H1 (cell line): Measurements from ENCODE around the gene MYL2.

Experiments
- MAFK ChIP-seq: IDR thresholded peaks from 2 replicates; pipeline ENCODE4 v1.6.1; 2012; ENCODE audit warnings: low read depth, mild to moderate bottlenecking, improper control_type of control experiment, low read length
- ZNF274 ChIP-seq: IDR thresholded peaks from 2 replicates; pipeline ENCODE4 v1.7.0; 2012; ENCODE audit warnings: low read length, borderline replicate concordance; ENCODE audit errors: extremely low read depth

DNA sequence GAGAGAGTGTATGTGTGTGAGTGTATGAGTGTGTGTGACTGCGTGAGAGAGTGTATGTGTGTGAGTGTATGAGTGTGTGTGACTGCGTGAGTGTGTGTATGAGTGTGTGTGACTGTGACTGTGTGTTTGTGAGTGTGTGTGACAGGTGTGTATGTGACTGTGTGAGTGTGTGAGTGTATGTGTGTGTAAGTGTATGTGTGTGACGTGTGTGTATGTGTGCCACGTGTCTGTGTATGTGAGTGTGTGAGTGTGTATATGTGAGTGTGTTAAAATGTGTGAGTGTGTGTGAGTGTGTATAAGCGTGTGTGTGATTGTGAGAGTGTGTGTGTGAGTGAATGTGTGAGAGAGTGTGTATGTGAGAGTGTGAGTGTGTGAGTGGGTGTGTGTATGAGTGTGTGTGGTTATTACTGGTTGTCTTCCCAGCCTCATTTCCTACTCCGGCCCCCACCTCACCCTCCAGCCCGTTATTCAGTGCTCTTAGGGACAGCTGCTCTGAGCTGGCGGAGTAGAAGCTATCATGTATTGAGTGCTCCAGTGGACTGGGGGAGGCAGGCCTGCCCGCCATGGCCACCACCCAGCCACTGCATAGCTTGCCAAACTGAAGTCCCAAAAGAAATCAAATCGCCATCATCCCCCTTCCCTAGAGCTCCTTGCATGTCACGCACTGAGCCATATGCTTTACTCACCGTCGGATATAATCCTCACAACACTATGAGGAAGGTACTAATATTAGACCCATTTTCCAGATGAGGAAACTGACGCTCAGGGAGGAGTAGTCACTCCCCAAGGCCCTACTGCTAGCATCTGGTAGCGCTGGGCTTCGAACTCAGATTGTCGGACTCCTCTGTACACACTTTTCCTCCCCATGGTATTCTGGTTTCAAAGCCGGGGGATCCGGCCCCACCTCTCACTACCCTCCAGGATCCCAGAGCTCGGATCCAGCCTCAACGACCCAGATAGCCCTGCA is 10.3 kb upstream of the MYL2 start:
- no peak for TF ChIP-seq MAFK
- no peak for TF ChIP-seq ZNF274
